GM18526 (cell line): ENCODE results near the gene ARHGAP6.

ENCODE experiments used
- POLR2A ChIP-seq: IDR thresholded peaks from 3 replicates; pipeline ENCODE4 v1.6.1; 2011; ENCODE audit not compliant: insufficient read length; ENCODE audit errors: extremely low read depth

ARHGAP6 gene

GRCh38 chrX:11420851-11421250 is 244.9 kb downstream of the ARHGAP6 start:
- TF ChIP-seq POLR2A, result no peak

- TF ChIP-seq POLR2A, result no peak
Measured at GRCh38 chrX:11419102-11419501, 246.6 kb downstream of the ARHGAP6 start.

GRCh38 chrX:11416600-11416999 is 249.1 kb downstream of the ARHGAP6 start:
- TF ChIP-seq POLR2A, result no peak

GRCh38 chrX:11414091-11414490 is 251.6 kb downstream of the ARHGAP6 start:
- TF ChIP-seq POLR2A, result no peak

GRCh38 chrX:11412715-11413623 is 252.8 kb downstream of the ARHGAP6 start:
- no peak for TF ChIP-seq POLR2A

GRCh38 chrX:11409957-11410356 is 255.8 kb downstream of the ARHGAP6 start:
- TF ChIP-seq POLR2A, result no peak

GRCh38 chrX:11408783-11409182 is 256.9 kb downstream of the ARHGAP6 start:
- no peak for TF ChIP-seq POLR2A

GRCh38 chrX:11408109-11408405 is 257.7 kb downstream of the ARHGAP6 start:
- no peak for TF ChIP-seq POLR2A

- no peak for TF ChIP-seq POLR2A
Measured at GRCh38 chrX:11407331-11408108, 258.2 kb downstream of the ARHGAP6 start.

GRCh38 chrX:11406109-11406765 is 259.5 kb downstream of the ARHGAP6 start:
- TF ChIP-seq POLR2A, result no peak

GRCh38 chrX:11403631-11404030 is 262.1 kb downstream of the ARHGAP6 start:
- TF ChIP-seq POLR2A, result no peak

- TF ChIP-seq POLR2A, result no peak
Measured at GRCh38 chrX:11401966-11402365, 263.8 kb downstream of the ARHGAP6 start.

- TF ChIP-seq POLR2A, result no peak
Measured at GRCh38 chrX:11399489-11400094, 266.1 kb downstream of the ARHGAP6 start.

GRCh38 chrX:11398785-11399184 is 266.9 kb downstream of the ARHGAP6 start:
- no peak for TF ChIP-seq POLR2A

- TF ChIP-seq POLR2A, result no peak
Measured at GRCh38 chrX:11398139-11398538, 267.6 kb downstream of the ARHGAP6 start.

GRCh38 chrX:11397680-11398079 is 268.0 kb downstream of the ARHGAP6 start:
- TF ChIP-seq POLR2A, result no peak

- TF ChIP-seq POLR2A, result no peak
Measured at GRCh38 chrX:11395859-11396258, 269.9 kb downstream of the ARHGAP6 start.
